Measurements from ENCODE around the gene B3GNT7. TPM values are rescaled to one million over a fixed set of nuclear protein-coding genes. Genes with fewer than 3 reads are reported as not detected.

Gene B3GNT7
- total and polyA plus RNA-seq, 2 experiments from 2014 or later: 44.2 to 89.4 TPM

GRCh38 chr2:231423176-231423575, 27.7 kb downstream of the B3GNT7 start (continued):
- TF ChIP-seq ZNF462 (CRISPR knock-in tag; IDR thresholded peaks at IDR 0.05) (no peak), EZH2phosphoT487 (IDR thresholded peaks at IDR 0.05; ENCODE audit: unreplicated experiment) (no peak), CTCF (conservative IDR thresholded peaks at IDR 0.05; ENCODE audit: low read depth in 2 of 2) (no peak), ZNF331 (CRISPR knock-in tag; IDR thresholded peaks at IDR 0.05; ENCODE audit: low read depth) (no peak)

- Mint-ChIP-seq H3K27me3 (ENCODE audit: insufficient read depth, low read depth, poor library complexity) (peaks cover 14% of the 10 kb centered on the region), H3K4me3 (no peak overlapping the region), H3K36me3 (ENCODE audit: low read depth) (no peaks in the 10 kb centered on the region), H3K9me3 (no peaks in the 10 kb centered on the region), H3K27ac (no peak overlapping the region), H3K4me1 (peaks cover 21% of the 10 kb centered on the region)
- Histone ChIP-seq H3K27ac (ENCODE audit: low read depth) (no peak overlapping the region), H2AFZ (no peak overlapping the region), H3K27me3 (ENCODE audit: insufficient read depth) (no peaks in the 10 kb centered on the region), H3K4me1 (ENCODE audit: insufficient read depth) (no peaks in the 10 kb centered on the region), H3K9me2 (ENCODE audit: insufficient read depth) (peaks cover 10% of the 10 kb centered on the region; the same call in 1 of the 2 replicates), H3K4me2 (no peak overlapping the region), H3K36me3 (ENCODE audit: insufficient read depth) (no peaks in the 10 kb centered on the region), H4K20me1 (replicated peaks; ENCODE audit: insufficient read depth) (no peaks in the 10 kb centered on the region), H3K79me2 (replicated peaks; ENCODE audit: insufficient read depth) (no peaks in the 10 kb centered on the region), H3K4me3 (no peak overlapping the region), H3F3A (replicated peaks; ENCODE audit: low read depth) (0 out of 2 replicates have a peak, but pooled peaks cover 6% of the 10 kb centered on the region)
- ATAC-seq (peak; percentile 21), DNase-seq (ENCODE audit: low spot score) (no peak)
- TF ChIP-seq POLR2AphosphoS5 (IDR thresholded peaks at IDR 0.05; ENCODE audit: low read depth): no peak
- no peak for TF ChIP-seq CREB1 (CRISPR knock-in tag; IDR thresholded peaks at IDR 0.05; ENCODE audit: low read depth)
These were observed 29.8 kb downstream of the B3GNT7 start for GRCh38 chr2:231425291-231425810.
